IMR-90 (cell line): ENCODE measurements around the gene DSCAML1. TPM values are rescaled to one million over a fixed set of nuclear protein-coding genes. Genes with fewer than 3 reads are reported as not detected.
A peak's percentile ranks its signal among the peaks of the same experiment; 100 is the strongest.

Experiments used
- ATAC-seq: fragments of 200-7000 bp; cut with Tn5 transposase; 2 replicates; pipeline ENCODE4 v1.9.1; 2020; ENCODE audit warnings: low read depth, mild to moderate bottlenecking, moderate library complexity
- BruUV-seq: library from RNA; stranded (reverse); fragments of 400-500 nt; replicated peaks from 2 replicates; lab custom pipeline; 2021; lab: Mats Ljungman, UMichigan
- CTCF ChIA-PET: fragments of 300-600 bp; formaldehyde crosslinking; extraction: SDS; loops from one replicate; lab custom pipeline; 2021; ENCODE audit warnings: antibody characterized with exemption; lab: Yijun Ruan, JAX
- POLR2A ChIA-PET: fragments of 300-600 bp; sonication (Branson Sonifier 250); formaldehyde crosslinking; loops from one replicate; lab custom pipeline; 2022; ENCODE audit warnings: antibody characterized with exemption; ENCODE audit not compliant: unreplicated experiment; lab: Charles Lee
- DNase-seq: peaks from one replicate; pipeline ENCODE4 v3.0.0; 2013
- H2AFZ ChIP-seq: replicated peaks from 2 replicates; pipeline ENCODE3; 2013; ENCODE audit warnings: low read length, mild to moderate bottlenecking; ENCODE audit not compliant: poor library complexity
- H2AK5ac ChIP-seq: 2 replicates; pipeline ENCODE4 v1.6.1; 2013; ENCODE audit warnings: low read depth, low read length, inconsistent platforms
- H2AK9ac ChIP-seq: replicated peaks from 2 replicates; pipeline ENCODE3; 2013; ENCODE audit warnings: mild to moderate bottlenecking, low read depth, low read length, moderate library complexity; ENCODE audit not compliant: poor library complexity
- H2BK120ac ChIP-seq: 2 replicates; pipeline ENCODE4 v1.6.1; 2013; ENCODE audit warnings: low read depth, low read length, inconsistent platforms
- H2BK15ac ChIP-seq: 3 replicates; pipeline ENCODE4 v1.6.1; 2013; ENCODE audit warnings: low read depth, low read length, inconsistent platforms
- H2BK20ac ChIP-seq: 2 replicates; pipeline ENCODE4 v1.6.1; 2013; ENCODE audit warnings: low read depth, mild to moderate bottlenecking, inconsistent platforms, low read length, moderate library complexity
- H2BK5ac ChIP-seq: 2 replicates; pipeline ENCODE4 v1.6.1; 2013; ENCODE audit warnings: mild to moderate bottlenecking, low read depth, low read length, inconsistent platforms; ENCODE audit not compliant: poor library complexity, severe bottlenecking
- H3K14ac ChIP-seq: replicated peaks from 2 replicates; pipeline ENCODE4 v1.6.1; 2013; ENCODE audit warnings: low read depth, low read length, inconsistent platforms
- H3K18ac ChIP-seq: 2 replicates; pipeline ENCODE4 v1.6.1; 2013; ENCODE audit warnings: low read depth, low read length, control low read depth
- H3K23ac ChIP-seq: 2 replicates; pipeline ENCODE4 v1.6.1; 2013; ENCODE audit warnings: low read depth, low read length, inconsistent platforms
- H3K27ac ChIP-seq: 2 replicates; pipeline ENCODE4 v1.5.1; 2013; ENCODE audit warnings: mild to moderate bottlenecking, control low read depth, low read length; ENCODE audit not compliant: insufficient read depth
- H3K27me3 ChIP-seq: 2 replicates; pipeline ENCODE4 v1.6.1; 2013; ENCODE audit warnings: low read length; ENCODE audit not compliant: control insufficient read depth, insufficient read depth
- H3K36me3 ChIP-seq: 2 replicates; pipeline ENCODE4 v1.6.1; 2013; ENCODE audit warnings: low read length, mixed read lengths; ENCODE audit not compliant: control insufficient read depth, insufficient read depth
- H3K4ac ChIP-seq: 2 replicates; pipeline ENCODE4 v1.6.1; 2013; ENCODE audit warnings: low read depth, low read length, inconsistent platforms
- H3K4me1 ChIP-seq: 2 replicates; pipeline ENCODE4 v1.6.1; 2013; ENCODE audit warnings: low read length, mixed read lengths; ENCODE audit not compliant: control insufficient read depth, insufficient read depth
- H3K4me2 ChIP-seq: 2 replicates; pipeline ENCODE4 v1.6.1; 2013; ENCODE audit warnings: low read depth, mild to moderate bottlenecking, control low read depth, low read length, moderate library complexity
- H3K4me3 ChIP-seq: 2 replicates; pipeline ENCODE4 v1.5.1; 2013; ENCODE audit warnings: low read depth, mild to moderate bottlenecking, control low read depth, low read length, moderate library complexity; ENCODE audit not compliant: insufficient read depth
- H3K56ac ChIP-seq: 2 replicates; pipeline ENCODE4 v1.6.1; 2013; ENCODE audit warnings: low read length, inconsistent platforms; ENCODE audit not compliant: insufficient read depth; ENCODE audit errors: extremely low read depth
- H3K79me1 ChIP-seq, 2 experiments: 2 replicates each; pipeline ENCODE4 v1.6.1; 2013; ENCODE audit warnings: low read length in 2 of 2, inconsistent platforms in 1 of 2, low read depth in 1 of 2
- H3K9ac ChIP-seq: 2 replicates; pipeline ENCODE4 v1.6.1; 2013; ENCODE audit warnings: low read depth, low read length, control low read depth
- H3K9me1 ChIP-seq: 2 replicates; pipeline ENCODE4 v1.6.1; 2013; ENCODE audit warnings: low read length, inconsistent platforms; ENCODE audit not compliant: insufficient read depth
- H3K9me3 ChIP-seq: 2 replicates; pipeline ENCODE4 v1.6.1; 2013; ENCODE audit warnings: low read length; ENCODE audit not compliant: control insufficient read depth, insufficient read depth
- H4K20me1 ChIP-seq: 2 replicates; pipeline ENCODE4 v1.6.1; 2013; ENCODE audit warnings: low read length, inconsistent platforms; ENCODE audit not compliant: insufficient read depth
- H4K5ac ChIP-seq: 2 replicates; pipeline ENCODE4 v1.6.1; 2013; ENCODE audit warnings: mild to moderate bottlenecking, low read depth, low read length, control low read depth
- H4K8ac ChIP-seq, 2 experiments: 2 replicates each; pipeline ENCODE4 v1.6.1; 2013; ENCODE audit warnings: low read depth in 2 of 2, low read length in 2 of 2, control low read depth in 1 of 2, inconsistent platforms in 1 of 2
- H4K91ac ChIP-seq: 2 replicates; pipeline ENCODE4 v1.6.1; 2013; ENCODE audit warnings: low read depth, low read length, inconsistent platforms; ENCODE audit not compliant: insufficient read depth
- BHLHE40 ChIP-seq: fragments of 150-350 bp; IDR thresholded peaks from 2 replicates; pipeline ENCODE4 v1.6.1; 2016; ENCODE audit warnings: mild to moderate bottlenecking, low read depth, low read length
- FOS ChIP-seq: fragments of 150-350 bp; IDR thresholded peaks from 2 replicates; pipeline ENCODE4 v1.6.1; 2016; ENCODE audit warnings: low read depth, low read length
- MAZ ChIP-seq: IDR thresholded peaks from 2 replicates; pipeline ENCODE4 v1.6.1; 2012; ENCODE audit warnings: low read depth, mild to moderate bottlenecking, low read length, improper control_type of control experiment, moderate library complexity, borderline replicate concordance
- SMC3 ChIP-seq: fragments of 150-350 bp; IDR thresholded peaks from 2 replicates; pipeline ENCODE4 v1.6.1; 2016; ENCODE audit warnings: low read depth, mild to moderate bottlenecking, antibody characterized with exemption, low read length, moderate library complexity
- WGBS, 2 experiments: methylation state at CpG; one replicate each; pipeline versions ENCODE4 v1.1.5 to v1.1.7; 2013; ENCODE audit warnings: missing lambda C conversion rate in 2 of 2; ENCODE audit not compliant: insufficient read length in 1 of 2; ENCODE audit errors: extremely low coverage in 2 of 2; 5-methylcytosine and 5-hydroxymethylcytosine counted together
- dilution Hi-C: fragments of 300-500 bp; cut with HindIII; formaldehyde crosslinking; loops from one replicate; pipeline ENCODE4 v1.14.3; 2018; ENCODE audit warnings: low sequenced_read_pairs; ENCODE audit not compliant: unreplicated experiment
- in situ Hi-C: fragments of 300-500 bp; cut with MboI; formaldehyde crosslinking; loops from 3 replicates; pipeline ENCODE4 v1.14.3; 2019; ENCODE audit warnings: low sequenced_read_pairs, inconsistent platforms, mixed read lengths
- intact Hi-C: fragments of 100-400 bp; cut with micrococcal nuclease; formaldehyde crosslinking; loops from 2 replicates; pipeline ENCODE4 v1.10.0; 2022
- polyA plus RNA-seq, 3 experiments: library from polyadenylated mRNA; depleted of rRNA; stranded (reverse); fragments of >200 nt; gene quantifications; 2 replicates each; pipeline ENCODE4 v1.2.3, GENCODE V29; 2012; ENCODE audit warnings: low replicate concordance in 1 of 3
- total RNA-seq: library from RNA; depleted of rRNA; stranded (reverse); fragments of >200 nt; gene quantifications from 2 replicates; pipeline ENCODE4 v1.2.3, GENCODE V29; 2012

DSCAML1 gene
- total and polyA plus RNA-seq, 2 of the 4 experiments (the other 2 are of a cell fraction): not detected

GRCh38 chr11:117828611-117829368 is 31.8 kb upstream of the DSCAML1 start:
- peak; percentile 76 for DNase-seq
- Histone ChIP-seq H3K9ac (no peak overlapping the region), H2AFZ (peak overlapping the region; percentile 68)

More at GRCh38 chr11:117828611-117829368, 31.8 kb upstream of the DSCAML1 start:
- no peak overlapping the region; the same call in 1 of the 2 replicates for H4K91ac ChIP-seq
- peak overlapping the region; percentile 65; the same call in 1 of the 2 replicates for H3K4ac ChIP-seq
- BruUV-seq: no TSS peak
- ChIA-PET CTCF (interaction anchor here (0.8 kb wide), 1 partner anchor 12 kb away, joined by 4 read pairs; no protein-coding TSS in a partner anchor), POLR2A (no interaction called here)
- H3K18ac ChIP-seq: no peak overlapping the region
- peak overlapping the region; percentile 61 for H2BK20ac ChIP-seq
- dilution Hi-C loops: no loop called here
- no peak overlapping the region; the same call in 1 of the 2 replicates for H3K27ac ChIP-seq
- H3K14ac ChIP-seq: no peak overlapping the region
- H3K36me3 ChIP-seq: no peaks in the 10 kb centered on the region
- H3K9me1 ChIP-seq: no peaks in the 10 kb centered on the region
- H3K79me1 ChIP-seq: no peaks in the 10 kb centered on the region
- no peak overlapping the region for H3K23ac ChIP-seq
- no peak overlapping the region for H2BK15ac ChIP-seq
- TF ChIP-seq BHLHE40 (peak; percentile 40; the same call in 1 of the 2 replicates), MAZ (peak; percentile 72; the same call in 1 of the 2 replicates), SMC3 (no peak), FOS (peak; percentile 96)
- H3K4me2 ChIP-seq: no peak overlapping the region
- no peaks in the 10 kb centered on the region for H3K9me3 ChIP-seq
- H4K5ac ChIP-seq: no peak overlapping the region
- no peak overlapping the region for H2AK9ac ChIP-seq
- in situ Hi-C loops: no loop called here
- H2BK120ac ChIP-seq: 0 out of 2 replicates have a peak overlapping the region, but pooled peaks have one; percentile 8
- no peak overlapping the region for H2BK5ac ChIP-seq
- H3K27me3 ChIP-seq: peaks cover 7% of the 10 kb centered on the region; the same call in 1 of the 2 replicates
- 7% methylated on average over 3 of the region's 16 CpGs; no CpG with 5 or more reads in 1 of the 2 experiments for WGBS, 2 experiments
- intact Hi-C loops: no loop called here
- no peak overlapping the region for H3K56ac ChIP-seq
- no peak overlapping the region for H4K8ac ChIP-seq
- peak; percentile 78 for ATAC-seq
- no peaks in the 10 kb centered on the region for H4K20me1 ChIP-seq
- H3K4me1 ChIP-seq: peaks cover 10% of the 10 kb centered on the region; the same call in 1 of the 2 replicates
- H3K4me3 ChIP-seq: no peak overlapping the region
- peak overlapping the region; percentile 33; the same call in 1 of the 2 replicates for H2AK5ac ChIP-seq
